ENCODE results near the gene NUP153. TPM values are rescaled to one million over a fixed set of nuclear protein-coding genes. Genes with fewer than 3 reads are reported as not detected.

NUP153 gene
- total and polyA plus RNA-seq, 9 donors = 14.2 to 43.4 (median 33.4) TPM

DNA sequence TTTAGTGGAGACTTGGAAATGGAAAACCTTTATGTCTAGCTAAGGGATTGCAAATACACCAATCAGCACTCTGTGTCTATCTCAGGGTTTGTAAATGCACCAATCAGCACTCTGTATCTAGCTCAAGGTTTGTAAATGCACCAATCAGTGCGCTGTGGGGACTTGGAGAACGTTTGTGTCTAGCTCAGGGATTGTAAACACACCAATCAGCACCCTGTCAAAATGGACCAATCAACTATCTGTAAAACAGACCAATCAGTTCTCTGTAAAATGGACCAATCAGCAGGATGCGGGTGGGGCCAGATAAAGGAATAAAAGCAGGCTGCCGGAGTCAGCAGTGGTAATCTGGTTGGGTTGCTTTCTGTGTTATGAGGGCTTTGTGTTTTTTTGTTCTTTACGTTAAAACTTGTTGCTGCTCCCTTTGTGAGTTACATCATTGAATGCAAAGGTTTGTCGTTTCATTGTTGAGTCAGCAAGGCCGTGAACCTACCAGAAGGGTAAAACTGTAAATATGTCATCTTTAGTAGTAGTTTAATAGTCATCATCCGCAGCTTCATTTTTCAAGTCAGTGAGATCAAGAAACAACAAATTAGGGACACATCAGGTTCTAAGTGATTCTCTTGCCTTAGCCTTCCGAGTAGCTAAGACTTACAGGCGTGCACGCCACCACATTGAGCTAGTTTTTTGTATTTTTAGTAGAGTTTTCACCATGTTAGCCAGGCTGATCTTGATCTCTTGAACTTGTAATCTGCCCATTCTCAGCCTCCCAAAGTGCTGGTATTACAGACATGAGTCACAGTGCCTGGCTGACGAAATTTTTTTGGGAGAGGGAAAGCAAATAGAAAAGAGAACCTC lies 22.7 kb upstream of the NUP153 start:
- H3K27ac ChIP-seq = no peak overlapping the region
- intact Hi-C loops (cut with DNase I) = no loop called here
- TF ChIP-seq, protein P1, sequence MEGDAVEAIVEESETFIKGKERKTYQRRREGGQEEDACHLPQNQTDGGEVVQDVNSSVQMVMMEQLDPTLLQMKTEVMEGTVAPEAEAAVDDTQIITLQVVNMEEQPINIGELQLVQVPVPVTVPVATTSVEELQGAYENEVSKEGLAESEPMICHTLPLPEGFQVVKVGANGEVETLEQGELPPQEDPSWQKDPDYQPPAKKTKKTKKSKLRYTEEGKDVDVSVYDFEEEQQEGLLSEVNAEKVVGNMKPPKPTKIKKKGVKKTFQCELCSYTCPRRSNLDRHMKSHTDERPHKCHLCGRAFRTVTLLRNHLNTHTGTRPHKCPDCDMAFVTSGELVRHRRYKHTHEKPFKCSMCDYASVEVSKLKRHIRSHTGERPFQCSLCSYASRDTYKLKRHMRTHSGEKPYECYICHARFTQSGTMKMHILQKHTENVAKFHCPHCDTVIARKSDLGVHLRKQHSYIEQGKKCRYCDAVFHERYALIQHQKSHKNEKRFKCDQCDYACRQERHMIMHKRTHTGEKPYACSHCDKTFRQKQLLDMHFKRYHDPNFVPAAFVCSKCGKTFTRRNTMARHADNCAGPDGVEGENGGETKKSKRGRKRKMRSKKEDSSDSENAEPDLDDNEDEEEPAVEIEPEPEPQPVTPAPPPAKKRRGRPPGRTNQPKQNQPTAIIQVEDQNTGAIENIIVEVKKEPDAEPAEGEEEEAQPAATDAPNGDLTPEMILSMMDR (IDR thresholded peaks at IDR 0.05) = no peak
- no peak for TF ChIP-seq EP300 (IDR thresholded peaks at IDR 0.05)
- TF ChIP-seq POLR2A (IDR thresholded peaks at IDR 0.05) = no peak
- no peak for DNase-seq
- H3K27me3 ChIP-seq = no peaks in the 10 kb centered on the region
- H3K4me1 ChIP-seq (ENCODE audit: insufficient read depth) = peaks cover 2% of the 10 kb centered on the region
- H3K9me3 ChIP-seq = no peaks in the 10 kb centered on the region
- H3K4me3 ChIP-seq = no peak overlapping the region
- H3K36me3 ChIP-seq = no peaks in the 10 kb centered on the region
- WGBS, 3 donors = 76 to 82% (median 80%) methylated on average over 12 of the region's 12 CpGs

DNA sequence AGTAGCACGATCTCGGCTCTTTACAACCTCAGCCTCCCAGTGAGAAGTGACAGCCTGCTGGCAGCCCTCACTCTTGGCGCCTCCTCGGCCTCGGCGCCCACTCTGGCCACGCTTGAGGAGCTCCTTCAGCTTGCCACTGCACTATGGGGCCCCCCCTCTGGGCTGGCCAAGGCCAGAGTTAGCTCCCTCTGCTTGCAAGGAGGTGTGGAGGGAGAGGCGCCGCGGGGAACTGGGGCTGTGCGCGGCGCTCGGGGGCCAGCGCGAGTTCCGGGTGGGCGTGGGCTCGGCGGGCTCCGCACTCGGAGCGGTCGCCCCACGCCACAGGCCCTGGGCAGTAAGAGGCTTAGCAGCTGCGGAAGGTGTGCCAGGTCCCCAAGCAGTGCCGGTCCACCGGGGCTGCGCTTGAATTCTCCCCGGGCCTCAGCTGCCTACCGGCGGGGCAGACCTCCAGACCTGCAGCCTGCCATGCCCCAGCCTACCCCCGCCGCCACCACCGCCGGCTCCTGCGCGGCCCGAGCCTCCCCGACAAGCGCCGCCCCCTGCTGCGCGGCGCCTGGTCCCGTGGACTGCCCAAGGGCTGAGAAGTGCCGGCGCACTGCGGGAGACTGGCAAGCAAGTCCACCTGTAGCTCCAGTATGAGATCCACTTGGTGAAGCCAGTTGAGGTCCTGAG lies 22.0 kb upstream of the NUP153 start:
- no peak for DNase-seq
- no peak overlapping the region for H3K4me3 ChIP-seq
- no peak for TF ChIP-seq EP300 (IDR thresholded peaks at IDR 0.05)
- TF ChIP-seq POLR2A (IDR thresholded peaks at IDR 0.05) = no peak
- TF ChIP-seq, protein P1 (IDR thresholded peaks at IDR 0.05) = no peak
- intact Hi-C loops (cut with DNase I) = no loop called here
- no peak overlapping the region for H3K27ac ChIP-seq
- H3K9me3 ChIP-seq = no peaks in the 10 kb centered on the region
- peaks cover 2% of the 10 kb centered on the region for H3K4me1 ChIP-seq (ENCODE audit: insufficient read depth)
- WGBS, 3 donors = 92 to 96% (median 96%) methylated on average over 48 to 49 of the region's 49 CpGs
- no peaks in the 10 kb centered on the region for H3K36me3 ChIP-seq
- H3K27me3 ChIP-seq = no peaks in the 10 kb centered on the region

DNA sequence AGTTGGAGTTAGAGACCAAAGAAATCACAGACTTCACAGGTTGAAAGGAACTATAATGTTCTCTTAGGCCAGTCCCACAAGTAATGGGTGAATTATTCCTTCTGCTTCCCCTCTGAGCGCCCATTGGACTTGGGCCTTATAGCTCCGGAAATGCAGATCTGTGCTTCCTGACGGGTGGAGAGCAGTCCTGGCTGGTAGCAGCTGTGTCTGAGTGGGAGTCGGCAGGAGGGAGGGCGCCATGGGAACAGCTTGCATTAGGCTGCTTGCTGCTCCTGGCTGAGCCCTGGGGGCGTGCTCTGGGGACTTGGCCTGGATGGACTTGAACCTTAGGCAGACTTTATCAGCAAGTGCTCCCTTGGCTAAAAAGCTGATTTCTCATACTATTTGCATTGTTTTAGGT lies 18.4 kb upstream of the NUP153 start:
- 1 to 3% (median 3%) methylated on average over 6 of the region's 6 CpGs for WGBS, 3 donors
- peak; percentile 34 to 77 (median 53) for DNase-seq
- H3K36me3 ChIP-seq = no peaks in the 10 kb centered on the region
- peaks cover 2% of the 10 kb centered on the region for H3K4me1 ChIP-seq (ENCODE audit: insufficient read depth)
- H3K27ac ChIP-seq = no peak overlapping the region
- H3K9me3 ChIP-seq = no peaks in the 10 kb centered on the region
- no peaks in the 10 kb centered on the region for H3K27me3 ChIP-seq
- no peak overlapping the region for H3K4me3 ChIP-seq
- intact Hi-C loops (cut with DNase I) = no loop called here
- TF ChIP-seq EP300 (IDR thresholded peaks at IDR 0.05) (no peak), POLR2A (IDR thresholded peaks at IDR 0.05) (no peak)
- TF ChIP-seq, protein P1 (IDR thresholded peaks at IDR 0.05) = no peak

DNA sequence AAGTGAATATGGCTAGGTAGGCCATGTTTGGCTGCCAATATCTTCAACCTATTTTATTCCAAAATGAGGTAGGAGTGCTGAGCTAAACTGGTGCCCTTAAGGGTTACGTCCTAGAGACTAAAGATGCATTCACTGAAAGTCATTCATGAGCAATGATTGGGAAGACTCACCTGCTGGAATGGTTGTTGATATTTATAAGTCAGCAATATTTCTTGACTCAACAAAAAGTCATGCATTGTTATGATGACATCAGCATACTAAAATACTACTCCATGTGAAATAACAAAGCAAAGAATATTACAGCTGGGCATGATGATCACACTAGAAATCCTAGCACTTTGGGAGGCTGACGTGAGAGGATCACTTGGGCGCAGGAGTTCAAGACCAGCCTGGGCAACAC lies 17.6 kb upstream of the NUP153 start:
- DNase-seq = no peak
- 92 to 96% (median 94%) methylated on average over 3 of the region's 3 CpGs for WGBS, 3 donors
- H3K9me3 ChIP-seq = no peaks in the 10 kb centered on the region
- no peak overlapping the region for H3K27ac ChIP-seq
- H3K27me3 ChIP-seq = no peaks in the 10 kb centered on the region
- intact Hi-C loops (cut with DNase I) = no loop called here
- H3K36me3 ChIP-seq = no peaks in the 10 kb centered on the region
- H3K4me1 ChIP-seq (ENCODE audit: insufficient read depth) = peaks cover 2% of the 10 kb centered on the region
- no peak overlapping the region for H3K4me3 ChIP-seq
- TF ChIP-seq, protein P1 (IDR thresholded peaks at IDR 0.05) = no peak
- TF ChIP-seq EP300 (IDR thresholded peaks at IDR 0.05) (no peak), POLR2A (IDR thresholded peaks at IDR 0.05) (no peak)
